GM19238 (cell line): ENCODE results near the gene SLC34A3.
"Not testable (repeated sequence)": the region's sequence is repeated elsewhere in the genome, so short reads cannot be mapped to it uniquely, and the experiment has no call there.

Experiments used
- DNase-seq: peaks from one replicate; pipeline ENCODE4 v3.0.0; 2011; ENCODE audit warnings: low spot score; ENCODE audit not compliant: insufficient read length

Gene SLC34A3

GRCh38 chr9:137241490-137242268, 11.0 kb downstream of the SLC34A3 start:
- DNase-seq: peak; percentile 66

- no peak for DNase-seq
These were observed 11.8 kb downstream of the SLC34A3 start for GRCh38 chr9:137242269-137243203.

- not testable (repeated sequence) for DNase-seq
These were observed 12.5 kb downstream of the SLC34A3 start for GRCh38 chr9:137243266-137243625.

- DNase-seq: no peak
These were observed 13.2 kb downstream of the SLC34A3 start for GRCh38 chr9:137243626-137244485.

- no peak for DNase-seq
These were observed 14.1 kb downstream of the SLC34A3 start for GRCh38 chr9:137244486-137245449.

- DNase-seq: no peak
These were observed 15.0 kb downstream of the SLC34A3 start for GRCh38 chr9:137245450-137246421.

- no peak for DNase-seq
These were observed 16.6 kb downstream of the SLC34A3 start for GRCh38 chr9:137247135-137247915.

- DNase-seq: no peak
These were observed 17.1 kb downstream of the SLC34A3 start for GRCh38 chr9:137247916-137248175.

GRCh38 chr9:137250329-137251193, 19.9 kb downstream of the SLC34A3 start:
- no peak for DNase-seq

- no peak for DNase-seq
These were observed 20.4 kb downstream of the SLC34A3 start, which contains the start of gene STPG3 for GRCh38 chr9:137251194-137251461. STPG3 (plus strand) TSS chr9:137251286; CDS start chr9:137251287, 1 bp downstream.

- DNase-seq: no peak
These were observed 21.0 kb downstream of the SLC34A3 start for GRCh38 chr9:137251490-137252268.

GRCh38 chr9:137252555-137253506, 22.1 kb downstream of the SLC34A3 start:
- no peak for DNase-seq

GRCh38 chr9:137253717-137254623, 23.3 kb downstream of the SLC34A3 start:
- no peak for DNase-seq

- peak; percentile 100 for DNase-seq
These were observed 24.1 kb downstream of the SLC34A3 start, which contains the start of gene NELFB for GRCh38 chr9:137254624-137255447. NELFB (plus strand) TSS chr9:137255327.
